HG02852 (cell line): Measurements from ENCODE around the gene PSMG4.
"Not testable (repeated sequence)": the region's sequence is repeated elsewhere in the genome, so short reads cannot be mapped to it uniquely, and the experiment has no call there.

Source experiments
- ATAC-seq: cut with Tn5 transposase; IDR thresholded peaks from one replicate; pipeline ENCODE4 v1.9.1; 2021; ENCODE audit warnings: mild to moderate bottlenecking, moderate library complexity; ENCODE audit not compliant: unreplicated experiment

Gene PSMG4

DNA sequence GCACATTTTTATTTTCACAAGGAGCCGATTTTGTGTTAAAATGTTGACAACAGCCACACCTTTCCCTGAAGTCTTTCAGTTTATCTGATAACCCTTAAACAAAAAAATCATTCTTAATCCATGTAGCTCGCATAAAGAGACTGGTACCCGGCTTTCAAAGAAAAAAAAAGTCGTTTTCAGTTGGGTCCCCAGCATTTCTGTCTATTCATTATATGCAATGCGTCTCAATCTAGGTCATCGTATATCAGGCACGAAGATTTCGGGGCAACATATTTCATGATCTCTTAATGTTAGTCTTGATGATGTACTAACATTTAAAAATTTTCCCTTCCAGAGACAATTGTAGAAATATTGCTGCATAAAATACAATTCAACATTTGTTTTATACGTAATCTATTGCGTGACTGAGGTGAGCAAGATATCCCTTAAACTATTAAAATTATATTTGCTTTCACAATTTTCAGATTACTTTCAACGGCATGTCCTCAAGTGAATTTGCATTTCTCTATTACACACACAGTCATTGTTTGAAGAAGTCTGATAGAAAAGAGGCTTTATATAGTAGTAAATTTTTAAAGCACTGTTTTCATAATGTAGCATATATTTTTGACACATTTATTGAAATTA, 28.4 kb upstream of the PSMG4 start:
- no peak for ATAC-seq

DNA sequence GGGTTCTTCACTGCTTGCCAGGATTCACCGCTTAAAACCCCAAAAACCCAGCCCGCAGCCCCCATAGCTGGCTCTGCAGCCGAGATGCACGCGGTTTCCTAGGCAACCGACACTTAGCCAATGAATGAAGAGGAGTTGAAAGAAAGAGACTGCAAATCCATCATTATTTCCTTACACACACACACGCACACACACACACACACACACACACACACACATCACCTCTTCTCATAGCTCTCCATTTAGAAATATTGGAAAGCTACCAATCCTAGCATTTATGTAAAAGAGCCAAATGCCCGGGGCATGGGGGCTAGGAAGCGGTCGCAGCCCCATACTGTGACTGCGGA, 27.9 kb upstream of the PSMG4 start:
- no peak for ATAC-seq

DNA sequence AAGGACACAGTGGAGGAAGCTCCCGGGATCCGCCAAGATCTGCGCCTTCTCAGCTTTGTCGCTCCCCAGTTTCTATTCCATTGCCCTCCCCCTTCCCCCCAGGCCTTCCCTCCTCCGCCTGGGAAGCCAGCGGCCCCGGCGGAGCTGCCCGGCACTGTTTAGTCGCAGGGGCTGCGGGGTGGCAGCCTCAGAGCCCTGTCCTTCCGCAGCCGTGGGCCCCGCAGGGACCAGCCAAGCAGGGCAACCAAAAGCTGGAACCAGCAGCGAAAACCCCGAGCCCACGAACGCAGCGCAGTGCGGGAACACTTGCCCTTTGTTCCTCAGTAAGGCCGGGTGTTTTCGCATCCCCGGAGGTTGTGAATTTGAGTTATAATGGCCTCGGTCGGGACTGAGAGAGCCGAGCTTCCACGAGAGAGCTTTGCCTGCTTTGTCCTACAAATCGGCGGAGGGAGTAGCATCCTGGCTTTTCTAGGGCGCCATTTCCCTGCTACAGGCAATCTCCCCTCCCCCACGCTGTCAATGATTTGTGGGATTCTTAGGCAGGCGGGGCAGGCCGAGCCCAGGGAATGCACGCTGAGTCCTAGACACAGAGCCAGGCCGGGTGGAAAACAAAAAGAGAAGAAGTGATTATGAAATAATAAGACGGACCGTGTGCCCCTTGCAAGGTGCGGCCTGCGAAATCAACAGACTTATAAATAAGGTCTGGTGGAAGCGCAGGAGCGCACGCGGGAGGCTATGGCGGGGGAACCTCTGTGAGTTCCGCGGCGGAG, 27.3 kb upstream of the PSMG4 start:
- ATAC-seq: no peak

DNA sequence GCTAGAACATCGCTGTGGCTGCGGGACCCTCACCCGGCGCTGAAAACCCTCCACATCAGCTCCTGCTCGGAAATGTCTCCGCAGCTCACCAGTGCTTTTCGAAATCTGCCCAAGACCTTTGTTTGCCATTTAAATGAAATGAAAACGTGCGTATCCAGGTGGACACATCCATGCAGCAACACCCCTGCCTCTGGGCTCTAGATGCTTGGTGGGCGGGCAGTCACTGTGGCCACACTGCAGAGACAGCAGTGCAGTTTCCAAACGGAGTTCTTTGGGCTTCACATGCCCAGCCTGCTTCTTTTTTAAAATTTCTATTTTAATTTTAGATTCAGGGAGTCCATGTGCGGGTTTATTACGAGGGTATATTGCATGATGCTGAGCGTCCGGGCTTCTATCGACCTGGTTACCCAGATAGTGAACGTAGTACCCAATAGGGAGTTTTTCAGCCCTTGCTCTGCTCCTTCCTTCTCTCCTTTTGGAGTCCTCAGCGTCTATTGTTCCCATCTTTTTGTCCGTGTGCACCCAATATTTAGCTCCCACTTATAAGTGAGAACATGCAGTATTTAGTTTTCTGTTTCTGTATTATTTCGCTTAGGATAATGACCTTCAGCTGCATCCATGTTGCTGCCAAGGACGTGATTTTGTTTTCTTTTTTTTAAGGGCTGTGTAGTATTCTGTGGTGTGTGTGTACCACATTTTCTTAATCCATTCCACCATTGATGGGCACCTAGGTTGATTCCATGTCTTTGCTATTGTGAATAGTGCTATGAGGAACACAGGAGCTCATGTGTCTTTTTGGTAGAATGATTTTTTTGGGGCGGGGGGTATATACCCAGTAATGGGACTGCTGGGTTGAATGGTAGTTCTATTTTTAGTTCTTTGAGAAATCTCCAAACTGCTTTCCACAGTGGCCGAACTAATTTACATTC, 26.5 kb upstream of the PSMG4 start:
- no peak for ATAC-seq

DNA sequence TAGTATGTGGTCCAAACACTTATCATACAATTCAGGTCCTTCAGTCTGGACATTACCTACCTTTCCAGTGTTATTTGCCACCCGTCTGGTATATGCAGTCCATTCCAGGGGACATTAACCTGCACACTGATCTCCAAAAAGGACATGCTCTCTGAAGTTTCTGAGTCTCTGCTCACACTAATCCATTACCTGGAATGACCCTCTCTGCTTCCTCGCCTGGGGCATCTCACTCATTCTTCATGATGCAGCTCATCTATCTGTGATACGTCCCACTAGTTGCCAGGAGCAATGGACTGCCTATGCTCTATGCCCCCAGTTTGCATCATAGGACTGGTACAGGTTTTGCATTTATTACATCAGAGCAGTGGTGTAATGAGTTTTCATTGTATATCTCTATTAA, 25.4 kb upstream of the PSMG4 start:
- ATAC-seq: no peak

DNA sequence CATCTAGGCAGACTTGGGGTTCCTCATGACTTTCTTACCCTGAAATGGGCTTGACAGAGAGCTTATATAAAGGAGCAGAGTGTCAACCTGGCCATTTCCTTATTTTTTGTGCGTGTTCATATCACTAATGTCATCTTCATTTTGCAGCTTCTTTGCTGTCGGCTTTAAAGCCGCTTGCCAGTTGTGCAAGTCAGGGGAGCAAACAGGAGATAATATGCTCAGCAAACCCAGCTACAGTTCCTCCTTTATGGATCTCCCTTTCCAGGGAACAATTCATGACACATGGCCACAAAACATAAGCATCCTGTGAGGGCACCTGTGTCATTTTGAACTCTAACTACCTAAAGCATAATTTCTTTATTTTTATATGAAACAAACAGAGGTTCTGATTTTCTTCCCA, 24.8 kb upstream of the PSMG4 start:
- ATAC-seq: no peak

DNA sequence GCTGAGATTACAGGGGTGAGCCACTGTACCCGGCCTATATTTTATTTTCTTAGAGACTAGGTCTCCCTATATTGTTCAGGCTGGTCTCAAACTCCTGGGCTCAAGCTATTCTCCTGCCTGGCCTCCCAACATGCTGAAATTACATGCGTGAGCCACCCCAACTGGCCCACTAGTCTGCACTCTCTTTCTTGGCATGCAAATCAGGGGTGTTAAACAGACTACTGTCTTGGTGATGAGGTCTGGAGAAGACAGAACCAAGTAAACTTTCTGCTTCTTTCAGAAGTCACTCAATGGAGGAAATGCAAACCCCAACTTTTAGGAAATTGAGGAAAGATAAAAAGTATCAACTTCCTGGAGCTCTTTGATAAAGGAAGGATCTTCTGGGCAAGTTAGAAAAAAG, 23.3 kb upstream of the PSMG4 start:
- no peak for ATAC-seq

DNA sequence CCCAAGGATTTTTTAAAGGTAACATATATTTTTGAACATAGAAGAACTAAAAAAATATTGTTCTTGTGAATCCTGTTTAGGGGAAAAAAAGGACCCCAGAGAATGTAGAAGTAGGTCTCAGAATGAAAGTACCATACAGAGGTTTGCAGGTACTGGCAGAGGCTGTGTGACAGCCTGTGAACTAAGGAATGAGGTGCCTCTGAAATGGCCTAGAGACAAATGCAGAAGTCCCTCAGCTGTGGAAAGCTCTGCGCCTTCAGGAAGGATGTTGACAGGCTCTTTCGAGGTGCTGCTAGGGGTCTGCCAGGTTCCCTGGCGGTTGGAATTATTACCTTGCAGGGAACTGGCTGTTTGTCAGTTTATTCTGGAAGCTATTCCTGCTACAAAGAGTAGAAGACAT, 22.7 kb upstream of the PSMG4 start:
- no peak for ATAC-seq

DNA sequence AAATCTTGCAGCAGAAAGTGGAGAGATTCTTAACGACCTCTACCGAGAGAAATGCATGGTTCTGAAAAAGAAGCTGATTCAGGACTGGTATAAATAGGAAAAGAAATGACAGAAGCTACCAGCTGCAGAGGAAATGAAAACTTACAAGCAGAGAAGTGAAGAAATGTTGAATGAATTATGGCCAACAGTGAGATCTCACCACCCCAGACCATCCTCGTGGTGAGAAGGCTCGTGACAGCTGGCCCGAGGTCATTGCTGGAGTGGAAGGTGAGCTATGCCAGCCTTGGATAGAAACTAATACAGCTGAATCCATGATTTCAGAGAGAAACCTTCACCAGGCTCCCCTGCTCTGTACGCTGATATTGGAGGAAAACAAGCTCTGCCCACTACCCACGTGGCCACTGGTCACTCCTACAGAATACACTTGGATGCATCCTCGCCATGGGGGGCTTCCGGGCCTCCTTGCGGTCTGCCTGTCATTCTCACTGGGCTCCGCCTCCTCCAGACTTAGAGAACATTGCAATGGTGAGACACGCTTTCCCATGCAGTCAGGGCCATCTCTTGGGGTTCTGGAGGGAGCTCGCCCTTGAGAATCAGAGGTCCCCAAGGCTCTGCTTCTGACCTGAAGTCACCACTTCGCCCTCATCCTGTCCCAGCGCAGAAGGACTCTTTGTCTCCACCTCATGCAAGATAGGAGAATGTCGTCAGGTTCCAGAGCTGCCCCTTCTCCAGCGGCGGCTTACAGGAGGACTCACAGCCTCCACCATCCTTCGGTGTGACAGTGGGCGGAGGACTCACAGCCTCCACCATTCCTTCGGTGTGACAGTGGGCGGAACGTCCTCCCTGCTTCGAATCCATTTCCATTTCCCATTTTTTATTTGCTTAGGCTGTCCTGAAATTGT, 20.7 kb upstream of the PSMG4 start:
- no peak for ATAC-seq

DNA sequence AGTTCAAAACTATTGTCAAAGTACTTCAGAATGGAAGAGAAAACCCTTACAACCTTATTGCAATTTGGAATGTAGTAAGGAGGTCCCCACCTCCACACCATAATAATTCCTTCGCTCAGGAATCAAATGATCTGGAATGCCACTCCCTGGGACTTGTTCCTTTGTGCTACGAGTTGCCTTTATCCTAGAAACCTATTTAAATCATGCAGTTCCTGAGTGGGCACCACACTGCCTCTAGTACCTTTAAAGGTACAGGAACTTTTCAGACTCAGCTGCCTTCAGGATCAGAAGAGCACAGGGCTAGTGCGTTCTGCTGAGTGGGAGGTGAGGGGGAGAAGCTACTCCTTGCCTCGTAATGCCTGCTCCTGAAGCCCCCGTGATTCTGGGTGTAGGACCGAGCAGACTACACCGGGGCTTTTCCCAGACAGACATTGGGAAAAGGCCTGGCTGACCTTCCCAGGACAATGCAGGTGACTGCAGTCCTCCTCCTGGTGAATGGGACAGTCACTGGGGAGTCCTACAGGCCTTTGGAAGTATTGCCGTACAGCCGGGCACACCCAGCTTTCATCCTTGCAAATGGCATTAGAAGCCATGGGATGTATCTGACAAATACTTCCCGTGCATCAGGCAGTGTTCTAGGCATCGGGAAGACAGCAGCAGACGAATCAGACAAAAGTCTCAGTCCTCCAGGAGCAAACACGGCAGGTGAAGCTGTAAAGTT, 19.5 kb upstream of the PSMG4 start:
- no peak for ATAC-seq

DNA sequence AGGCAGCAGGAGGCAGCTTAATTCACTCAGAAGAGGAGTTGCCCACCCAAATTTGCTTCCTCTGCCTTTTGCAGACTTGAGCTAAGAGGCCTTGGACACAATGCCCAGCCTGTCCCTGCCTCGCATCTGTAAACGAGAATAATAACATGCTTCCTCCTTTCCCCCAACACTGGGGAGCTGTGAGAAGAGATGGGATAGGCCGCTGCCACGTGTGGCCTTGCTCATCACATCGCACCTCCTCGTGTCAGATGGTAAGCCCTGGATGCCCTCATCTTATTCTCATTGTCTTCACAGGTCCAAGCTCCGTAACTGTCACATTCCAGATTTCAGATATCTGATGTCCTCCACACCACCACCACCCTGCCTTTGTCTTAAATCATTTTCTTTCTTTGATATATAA, 18.2 kb upstream of the PSMG4 start:
- ATAC-seq: no peak

DNA sequence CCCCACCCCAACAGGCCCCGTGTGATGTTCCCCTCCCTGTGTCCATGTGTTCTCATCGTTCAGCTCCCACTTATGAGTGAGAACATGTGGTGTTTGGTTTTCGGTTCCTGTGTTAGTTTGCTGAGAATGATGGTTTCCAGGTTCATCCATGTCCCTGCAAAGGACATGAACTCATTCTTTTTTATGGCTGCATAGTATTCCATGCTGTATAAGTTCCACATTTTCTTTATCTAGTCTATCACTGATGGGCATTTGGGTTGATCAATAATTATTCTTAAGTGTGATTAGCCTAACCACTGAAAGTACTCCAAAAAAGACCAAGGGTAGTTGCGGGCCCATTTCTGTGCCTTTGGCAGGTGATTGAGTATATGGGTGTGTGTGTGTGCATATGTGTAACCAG, 17.0 kb upstream of the PSMG4 start:
- ATAC-seq: not testable (repeated sequence)

DNA sequence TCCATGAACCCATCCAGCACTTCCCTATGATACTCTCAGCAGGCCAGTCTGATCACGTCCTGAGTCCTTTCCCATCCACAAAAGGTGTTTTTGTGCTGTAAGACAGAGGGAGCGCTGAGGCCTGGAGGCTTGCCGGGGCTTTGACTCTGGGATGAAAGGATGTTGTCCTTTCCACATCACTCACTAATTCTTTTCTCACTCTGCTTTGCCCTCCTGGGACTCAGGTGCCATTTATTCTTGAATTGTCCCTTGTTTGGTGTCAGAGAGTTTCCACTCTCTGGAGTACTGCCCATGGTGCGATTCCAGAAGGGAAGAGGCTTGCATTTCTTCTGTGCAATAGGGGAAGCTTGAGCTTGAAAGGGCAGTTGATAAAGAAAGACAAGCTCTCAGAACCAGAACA, 16.0 kb upstream of the PSMG4 start:
- no peak for ATAC-seq

DNA sequence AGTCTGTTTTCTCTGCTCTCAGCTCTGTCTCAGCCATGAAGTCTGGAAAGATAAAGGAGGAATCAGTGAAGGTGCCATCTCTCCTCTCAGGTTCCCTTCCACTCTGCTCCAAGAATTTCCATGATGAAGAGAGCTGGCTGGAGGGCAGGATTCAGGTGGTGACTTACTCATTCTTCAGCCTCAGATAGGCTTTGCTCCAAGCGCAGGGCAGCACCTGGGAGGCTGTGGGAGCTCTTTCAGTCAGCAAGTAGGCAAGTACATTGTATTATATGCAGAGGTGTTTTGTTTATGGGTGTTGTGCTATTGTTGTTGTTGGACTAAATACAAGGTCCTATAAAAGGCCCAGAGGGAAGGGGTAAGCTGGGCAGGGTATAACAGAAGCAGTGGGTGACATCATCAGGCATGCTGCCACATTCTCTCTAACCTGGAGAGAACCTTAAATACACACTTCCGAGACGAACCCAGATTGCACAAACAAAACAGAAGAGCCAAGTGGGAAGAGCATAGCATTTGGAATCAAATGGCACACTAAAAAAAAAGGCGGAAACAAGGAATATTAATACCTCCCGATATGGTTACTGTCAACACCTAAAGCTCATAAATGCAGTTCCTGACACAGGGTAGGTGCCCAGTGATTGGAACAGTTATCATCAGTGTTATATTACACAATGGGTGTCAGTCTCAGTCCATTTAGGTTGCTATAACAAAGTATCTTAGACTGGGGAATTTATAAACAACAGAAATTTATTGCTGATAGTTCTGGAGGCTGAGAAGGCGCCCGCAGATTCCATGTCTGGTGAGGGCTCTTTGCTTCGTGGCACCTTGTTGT, 14.5 kb upstream of the PSMG4 start:
- no peak for ATAC-seq

DNA sequence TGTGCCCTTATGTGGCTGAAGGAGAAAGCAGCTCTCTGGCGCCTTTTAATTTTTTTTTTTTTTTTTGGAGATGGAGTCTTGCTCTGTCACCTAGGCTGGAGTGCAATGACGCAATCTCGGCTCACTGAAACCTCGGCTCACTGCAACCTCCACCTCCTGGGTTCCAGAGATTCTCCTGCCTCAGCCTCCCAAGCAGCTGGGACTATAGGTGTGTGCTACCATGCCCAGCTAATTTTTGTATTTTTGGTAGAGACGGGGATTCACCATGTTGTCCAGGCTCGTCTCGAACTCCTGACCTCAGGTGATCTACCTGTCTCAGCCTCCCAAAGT, 13.9 kb upstream of the PSMG4 start:
- not testable (repeated sequence) for ATAC-seq

DNA sequence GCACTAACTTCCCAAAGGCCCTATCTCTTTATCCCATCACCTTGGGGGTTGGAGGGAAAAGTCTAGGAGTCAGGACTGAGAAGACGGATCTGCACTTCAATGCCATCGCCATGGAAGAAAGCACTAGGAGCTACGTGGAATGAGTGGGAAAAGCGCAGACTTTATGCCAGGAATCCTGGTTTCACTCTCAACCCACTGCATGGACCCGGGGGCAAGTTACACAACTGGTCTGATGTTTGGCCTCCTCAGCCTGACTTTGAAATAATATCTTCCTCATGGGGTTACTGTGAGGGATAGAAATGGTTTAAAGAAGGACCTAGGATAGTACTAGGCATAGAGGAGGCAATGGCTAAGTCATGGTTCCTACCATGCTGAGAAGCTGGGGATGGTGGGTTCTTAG, 13.5 kb upstream of the PSMG4 start:
- ATAC-seq: no peak

DNA sequence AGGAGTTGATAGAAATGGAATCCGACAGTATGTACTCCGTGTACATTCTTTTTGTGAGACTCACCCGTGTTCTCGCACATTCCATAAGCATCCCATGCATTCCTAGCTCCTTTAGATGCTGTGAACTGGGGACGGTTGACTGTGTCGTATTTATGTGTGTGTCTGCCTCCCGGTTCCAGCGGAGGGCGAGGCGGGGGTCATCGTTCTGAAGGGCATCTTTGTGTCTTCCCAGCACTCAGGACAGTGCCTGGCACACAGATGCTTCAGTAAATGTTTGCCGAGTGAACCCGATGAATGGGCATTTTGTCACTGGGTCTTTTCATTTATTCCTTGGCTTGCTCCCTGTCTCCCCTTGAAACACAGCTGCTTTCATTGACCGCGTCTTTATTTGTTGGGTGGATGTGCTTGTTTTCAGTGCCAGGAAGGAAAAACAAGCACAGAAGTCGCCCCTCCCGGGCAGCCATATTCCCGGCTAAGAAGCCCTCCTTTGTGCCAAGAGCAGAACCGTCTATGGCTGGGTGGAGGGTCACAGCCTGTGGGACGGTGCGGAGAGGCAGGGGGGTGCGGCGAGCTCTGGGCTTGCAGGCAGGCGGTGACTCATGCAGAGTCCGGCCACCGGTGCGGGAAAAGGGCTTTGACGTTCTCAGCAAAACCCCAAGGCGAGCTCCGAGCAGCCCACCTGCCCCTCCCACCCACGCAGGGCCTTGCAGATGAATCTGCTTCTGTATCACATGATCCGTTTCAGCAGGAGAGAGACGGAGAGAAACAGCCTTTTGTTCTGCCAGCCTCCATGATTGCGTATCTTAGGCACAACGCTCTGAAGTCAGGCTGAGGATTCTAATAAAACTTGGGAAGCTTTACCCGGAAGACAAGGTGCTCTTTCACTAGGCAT, 11.2 kb upstream of the PSMG4 start:
- no peak for ATAC-seq

DNA sequence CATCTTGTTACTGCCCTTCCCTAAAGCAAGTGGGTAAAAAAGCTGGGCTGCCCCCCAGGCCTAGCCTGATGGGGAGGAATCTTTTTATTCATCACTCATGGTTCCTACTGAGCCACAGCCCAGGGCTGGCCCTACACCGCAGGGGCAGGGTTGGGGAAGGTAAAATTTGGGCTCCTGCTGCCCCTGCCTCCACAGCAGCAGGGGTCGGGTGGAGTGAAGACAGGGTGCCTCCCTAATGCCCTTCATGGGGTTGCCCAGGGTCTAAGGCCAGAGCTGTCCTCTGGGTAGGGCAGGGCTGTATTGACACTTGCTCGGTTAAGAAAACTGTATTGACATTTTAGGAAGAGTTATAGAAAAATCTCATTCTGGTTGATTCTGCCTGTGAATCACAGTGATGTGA, 8.9 kb upstream of the PSMG4 start:
- ATAC-seq: no peak
